DND-41 (cell line): ENCODE data around the gene HPS5.

Source experiments
- ATAC-seq: fragments of 200-7000 bp; cut with Tn5 transposase; 3 replicates; pipeline ENCODE4 v1.9.1; 2021; ENCODE audit warnings: low read depth; ENCODE audit not compliant: insufficient read depth
- DNase-seq: peaks from one replicate; pipeline ENCODE4 v3.0.0-alpha.2; 2020
- H2AFZ ChIP-seq: 2 replicates; pipeline ENCODE4 v1.6.0; 2012; ENCODE audit warnings: low read depth, low read length
- H3K27ac ChIP-seq: 2 replicates; pipeline ENCODE4 v1.5.1; 2012; ENCODE audit warnings: low read length, inconsistent platforms
- H3K27me3 ChIP-seq: fragments of 200-600 bp; sonication (generic); 2 replicates; pipeline ENCODE4 v1.6.0; 2012; ENCODE audit warnings: low read length, mild to moderate bottlenecking, inconsistent platforms; ENCODE audit not compliant: insufficient read depth, poor library complexity
- H3K36me3 ChIP-seq: 2 replicates; pipeline ENCODE4 v1.5.1; 2012; ENCODE audit warnings: low read length, inconsistent platforms; ENCODE audit not compliant: insufficient read depth
- H3K4me1 ChIP-seq: 2 replicates; pipeline ENCODE4 v1.5.1; 2012; ENCODE audit warnings: mild to moderate bottlenecking, low read length; ENCODE audit not compliant: insufficient read depth
- H3K4me2 ChIP-seq: 2 replicates; pipeline ENCODE4 v1.6.0; 2012; ENCODE audit warnings: mild to moderate bottlenecking, moderate library complexity, low read length, inconsistent platforms; ENCODE audit not compliant: insufficient read depth
- H3K4me3 ChIP-seq, 2 experiments: fragments of 200-600 bp in 1 of 2; shearing (Covaris generic) in 1 of 2; 2 replicates each; pipeline ENCODE4 v1.5.1; 2012 to 2016; ENCODE audit warnings: inconsistent platforms in 2 of 2, low read length in 2 of 2, mild to moderate bottlenecking in 2 of 2, low read depth in 1 of 2, moderate library complexity in 1 of 2
- H3K79me2 ChIP-seq: 2 replicates; pipeline ENCODE4 v1.6.0; 2012; ENCODE audit warnings: low read length, inconsistent platforms; ENCODE audit not compliant: insufficient read depth
- H3K9ac ChIP-seq: 2 replicates; pipeline ENCODE4 v1.6.0; 2012; ENCODE audit warnings: low read depth, mild to moderate bottlenecking, inconsistent platforms, low read length, moderate library complexity
- H3K9me3 ChIP-seq: 2 replicates; pipeline ENCODE4 v1.5.1; 2012; ENCODE audit warnings: low read length, moderate library complexity, mild to moderate bottlenecking, inconsistent platforms; ENCODE audit not compliant: insufficient read depth, severe bottlenecking
- H4K20me1 ChIP-seq: 2 replicates; pipeline ENCODE4 v1.6.0; 2012; ENCODE audit warnings: low read length; ENCODE audit not compliant: insufficient read depth
- CTCF ChIP-seq: IDR thresholded peaks from 2 replicates; pipeline ENCODE4 v1.5.1; 2012; ENCODE audit warnings: borderline replicate concordance, low read length, moderate library complexity, mild to moderate bottlenecking; ENCODE audit not compliant: poor library complexity, severe bottlenecking; ENCODE audit errors: extremely low read depth
- EZH2 ChIP-seq: IDR thresholded peaks from 3 replicates; pipeline ENCODE4 v1.6.1; 2012; ENCODE audit warnings: borderline replicate concordance, low read depth, mild to moderate bottlenecking, moderate library complexity, low read length, inconsistent platforms; ENCODE audit not compliant: severe bottlenecking

The HPS5 gene

DNA sequence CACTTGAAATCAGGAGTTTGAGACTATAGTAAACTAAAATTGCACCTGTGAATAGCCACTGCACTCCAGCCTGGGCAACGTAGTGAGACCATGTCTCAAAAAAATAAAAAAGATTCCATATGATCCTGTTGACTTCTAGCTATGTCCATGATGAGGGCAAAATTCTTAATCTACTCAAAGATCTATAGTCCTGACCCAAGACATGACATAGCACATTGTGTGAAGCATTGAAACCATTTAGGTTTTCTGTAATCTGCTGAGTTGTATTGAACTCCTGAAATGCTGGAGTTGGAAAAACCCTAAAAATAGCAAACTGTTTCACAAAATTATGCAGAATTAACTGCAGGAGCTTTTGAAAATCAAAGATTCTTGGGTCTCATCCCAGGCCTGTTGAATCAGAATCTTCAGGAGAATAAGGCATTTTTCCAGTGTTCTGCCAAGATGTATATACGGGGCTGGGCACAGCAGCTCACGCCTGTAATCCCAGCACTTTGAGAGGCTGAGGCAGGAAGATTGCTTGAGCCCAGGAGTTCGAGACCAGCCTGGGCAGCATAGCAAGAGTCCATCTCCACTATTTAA, 42.6 kb upstream of the HPS5 start:
- peaks cover 74% of the 10 kb centered on the region for H3K36me3 ChIP-seq
- no peaks in the 10 kb centered on the region for H4K20me1 ChIP-seq
- no peaks in the 10 kb centered on the region for H3K4me1 ChIP-seq
- no peaks in the 10 kb centered on the region for H3K9me3 ChIP-seq
- no peaks in the 10 kb centered on the region for H3K27me3 ChIP-seq
- no peaks in the 10 kb centered on the region for H3K79me2 ChIP-seq
- TF ChIP-seq CTCF: no peak
- no peak for TF ChIP-seq EZH2
- DNase-seq: no peak
- no peak overlapping the region for H3K27ac ChIP-seq
- H2AFZ ChIP-seq: no peak overlapping the region
- no peak overlapping the region for H3K4me3 ChIP-seq
- ATAC-seq: no peak
- no peak overlapping the region for H3K9ac ChIP-seq
- no peak overlapping the region for H3K4me2 ChIP-seq

DNA sequence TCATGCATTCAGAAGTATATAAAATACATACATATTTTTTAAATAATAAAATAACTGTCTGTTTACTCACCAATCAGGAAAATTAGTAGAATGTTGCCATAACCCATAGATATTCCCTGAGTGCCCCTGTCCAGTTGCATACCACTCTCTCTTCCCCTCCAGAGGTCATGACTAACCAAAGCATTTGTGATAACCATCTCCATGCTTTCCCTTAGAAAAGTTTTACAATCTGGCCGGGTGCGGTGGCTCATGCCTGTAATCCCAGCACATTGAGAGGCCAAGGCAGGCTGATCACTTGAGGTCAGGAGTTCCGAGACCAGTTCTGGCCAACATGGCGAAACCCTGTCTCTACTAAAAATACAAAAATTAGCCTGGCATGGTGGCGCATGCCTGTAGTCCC, 39.2 kb upstream of the HPS5 start:
- Histone ChIP-seq H3K79me2 (no peaks in the 10 kb centered on the region), H3K9ac (no peak overlapping the region), H3K27ac (no peak overlapping the region), H3K36me3 (peaks cover 86% of the 10 kb centered on the region), H3K4me2 (no peak overlapping the region), H3K27me3 (no peaks in the 10 kb centered on the region), H3K4me3 (no peak overlapping the region), H4K20me1 (no peaks in the 10 kb centered on the region), H3K9me3 (no peaks in the 10 kb centered on the region), H2AFZ (no peak overlapping the region), H3K4me1 (no peaks in the 10 kb centered on the region)
- no peak for DNase-seq
- ATAC-seq: no peak
- no peak for TF ChIP-seq CTCF
- TF ChIP-seq EZH2: no peak

DNA sequence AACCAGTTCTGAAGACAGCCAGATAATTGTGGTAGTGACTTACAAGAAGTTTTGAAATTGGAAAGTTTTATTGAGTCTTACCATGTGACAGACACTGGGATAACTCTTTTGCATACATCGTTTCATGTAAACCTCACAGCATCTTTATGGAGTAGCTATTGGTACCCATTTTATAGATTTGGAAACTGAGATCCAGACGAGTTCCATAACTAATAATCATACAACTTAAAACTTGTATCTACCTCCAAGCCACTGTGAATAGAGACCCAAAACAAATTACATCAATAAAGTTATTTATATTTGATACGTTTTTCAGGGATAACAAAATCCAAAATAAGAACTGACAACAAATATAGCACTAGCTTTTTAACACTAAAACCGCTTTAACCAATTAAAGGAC, 36.7 kb upstream of the HPS5 start:
- Histone ChIP-seq H3K36me3 (peaks cover 81% of the 10 kb centered on the region), H3K27ac (no peak overlapping the region), H3K4me2 (no peak overlapping the region), H3K4me3 (no peak overlapping the region), H3K27me3 (no peaks in the 10 kb centered on the region), H3K79me2 (no peaks in the 10 kb centered on the region), H3K9ac (no peak overlapping the region), H4K20me1 (no peaks in the 10 kb centered on the region), H2AFZ (no peak overlapping the region), H3K4me1 (no peaks in the 10 kb centered on the region), H3K9me3 (no peaks in the 10 kb centered on the region)
- DNase-seq (no peak), ATAC-seq (no peak)
- TF ChIP-seq EZH2 (no peak), CTCF (no peak)

DNA sequence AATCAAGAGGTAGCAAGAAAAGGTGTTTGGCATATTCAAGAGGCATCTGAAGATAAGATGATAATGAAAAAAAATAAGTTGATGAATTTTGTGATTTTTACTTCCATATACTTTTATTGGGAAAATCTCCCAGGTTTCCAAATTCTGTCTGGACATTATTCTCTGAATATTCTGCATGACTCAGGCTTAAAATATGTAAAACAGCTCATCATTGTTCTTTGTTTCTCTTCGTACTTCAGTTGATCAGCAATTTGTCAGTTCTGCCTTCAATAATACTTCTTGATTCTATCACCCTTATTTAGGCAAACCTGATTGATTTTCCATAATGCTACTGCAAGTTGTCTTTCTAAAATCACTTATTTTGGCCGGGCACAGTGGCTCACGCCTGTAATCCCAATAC, 30.6 kb upstream of the HPS5 start:
- no peak for ATAC-seq

More for the DNA sequence above, 30.6 kb upstream of the HPS5 start:
- Histone ChIP-seq H3K4me2 (no peak overlapping the region), H3K27me3 (no peaks in the 10 kb centered on the region), H3K4me1 (no peaks in the 10 kb centered on the region), H4K20me1 (no peaks in the 10 kb centered on the region), H3K79me2 (no peaks in the 10 kb centered on the region), H2AFZ (no peak overlapping the region), H3K27ac (no peak overlapping the region), H3K36me3 (peaks cover 60% of the 10 kb centered on the region), H3K4me3 (no peak overlapping the region), H3K9me3 (no peaks in the 10 kb centered on the region), H3K9ac (no peak overlapping the region)
- DNase-seq: no peak
- TF ChIP-seq CTCF: no peak
- no peak for TF ChIP-seq EZH2
